Neutrophil (primary cell): Measurements from ENCODE around the gene TRPM5.

Experiments
- H3K27ac ChIP-seq: fragments of 200-600 bp; sonication (generic); 2 replicates; pipeline ENCODE4 v1.5.1; 2016; ENCODE audit warnings: mild to moderate bottlenecking, moderate library complexity
- H3K27me3 ChIP-seq: fragments of 200-600 bp; sonication (generic); 2 replicates; pipeline ENCODE4 v1.6.0; 2016; ENCODE audit warnings: mild to moderate bottlenecking
- H3K36me3 ChIP-seq: fragments of 200-600 bp; sonication (generic); 2 replicates; pipeline ENCODE4 v1.5.1; 2017
- H3K4me1 ChIP-seq, 2 experiments: fragments of 200-600 bp in 1 of 2; sonication (generic) in 1 of 2; 1 replicate in 1 of 2; 2 replicates in 1 of 2; pipeline versions ENCODE4 v1.5.1 to v1.6.1; 2013 to 2016; ENCODE audit warnings: low read depth in 1 of 2, low read length in 1 of 2, mild to moderate bottlenecking in 1 of 2, moderate library complexity in 1 of 2; ENCODE audit not compliant: control insufficient read depth in 1 of 2, insufficient read depth in 1 of 2
- H3K4me3 ChIP-seq, 2 experiments: fragments of 200-600 bp in 1 of 2; sonication (generic) in 1 of 2; 1 replicate in 1 of 2; 2 replicates in 1 of 2; pipeline ENCODE4 v1.5.1; 2013 to 2016; ENCODE audit warnings: low read depth in 1 of 2, low read length in 1 of 2, mild to moderate bottlenecking in 1 of 2, moderate library complexity in 1 of 2
- H3K9me3 ChIP-seq: fragments of 200-600 bp; sonication (generic); 2 replicates; pipeline ENCODE4 v1.5.1; 2016
- CTCF ChIP-seq: fragments of 200-600 bp; sonication (generic); IDR thresholded peaks from 2 replicates; pipeline ENCODE4 v1.5.1; 2016; ENCODE audit warnings: antibody characterized with exemption

The TRPM5 gene

GRCh38 chr11:2477254-2477653 lies 32.9 kb upstream of the TRPM5 start:
- Histone ChIP-seq H3K27ac (no peak overlapping the region), H3K4me1 (peaks cover 16 to 24% of the 10 kb centered on the region in 2 experiments), H3K4me3 (no peak overlapping the region), H3K9me3 (no peaks in the 10 kb centered on the region), H3K36me3 (no peaks in the 10 kb centered on the region), H3K27me3 (no peaks in the 10 kb centered on the region)
- no peak for TF ChIP-seq CTCF

GRCh38 chr11:2475136-2475918 lies 31.0 kb upstream of the TRPM5 start:
- Histone ChIP-seq H3K4me3 (no peak overlapping the region), H3K27me3 (no peaks in the 10 kb centered on the region), H3K27ac (no peak overlapping the region), H3K9me3 (no peaks in the 10 kb centered on the region), H3K4me1 (peaks cover 3 to 5% of the 10 kb centered on the region in 2 experiments), H3K36me3 (no peaks in the 10 kb centered on the region)
- no peak for TF ChIP-seq CTCF

GRCh38 chr11:2474059-2474901 lies 30.0 kb upstream of the TRPM5 start:
- H3K27ac ChIP-seq: no peak overlapping the region
- H3K4me3 ChIP-seq: no peak overlapping the region
- H3K27me3 ChIP-seq: no peaks in the 10 kb centered on the region
- no peaks in the 10 kb centered on the region for H3K9me3 ChIP-seq
- no peaks in the 10 kb centered on the region for H3K36me3 ChIP-seq
- no peak for TF ChIP-seq CTCF
- H3K4me1 ChIP-seq: no peaks in the 10 kb centered on the region

- no peak for TF ChIP-seq CTCF
- Histone ChIP-seq H3K27ac (no peak overlapping the region), H3K36me3 (no peaks in the 10 kb centered on the region), H3K4me3 (no peak overlapping the region), H3K9me3 (no peaks in the 10 kb centered on the region), H3K4me1 (no peaks in the 10 kb centered on the region), H3K27me3 (peaks cover 5% of the 10 kb centered on the region)
These were observed 29.2 kb upstream of the TRPM5 start for GRCh38 chr11:2473361-2474058.

GRCh38 chr11:2472428-2473186 lies 28.3 kb upstream of the TRPM5 start:
- TF ChIP-seq CTCF: no peak
- Histone ChIP-seq H3K9me3 (no peaks in the 10 kb centered on the region), H3K36me3 (no peaks in the 10 kb centered on the region), H3K27me3 (peaks cover 11% of the 10 kb centered on the region), H3K4me1 (no peaks in the 10 kb centered on the region), H3K4me3 (no peak overlapping the region), H3K27ac (no peak overlapping the region)
